ENCODE data around the gene SMIM44. TPM values are rescaled to one million over a fixed set of nuclear protein-coding genes. Genes with fewer than 3 reads are reported as not detected.

SMIM44 gene
- total RNA-seq, 1 donor from 2014 or later, result not detected

GRCh38 chr19:3475449-3475848, 7.8 kb downstream of the SMIM44 start:
- Histone ChIP-seq H3K4me1 (no peaks in the 10 kb centered on the region), H3K79me2 (ENCODE audit: low read depth) (no peaks in the 10 kb centered on the region), H3K4me3 (no peak overlapping the region), H3F3A (ENCODE audit: low read depth) (peaks cover under 1% of the 10 kb centered on the region), H3K27me3 (peaks cover 48% of the 10 kb centered on the region), H2AFZ (replicated peaks) (no peak overlapping the region), H3K9ac (no peak overlapping the region), H3K4me2 (no peak overlapping the region), H3K9me3 (ENCODE audit: low read depth) (no peaks in the 10 kb centered on the region), H3K27ac (no peak overlapping the region), H4K20me1 (ENCODE audit: low read depth) (no peaks in the 10 kb centered on the region), H3K36me3 (no peaks in the 10 kb centered on the region)
- TF ChIP-seq EZH2 (IDR thresholded peaks at IDR 0.05) (no peak), EZH2phosphoT487 (IDR thresholded peaks at IDR 0.05) (no peak)
- TF ChIP-seq, protein P1, sequence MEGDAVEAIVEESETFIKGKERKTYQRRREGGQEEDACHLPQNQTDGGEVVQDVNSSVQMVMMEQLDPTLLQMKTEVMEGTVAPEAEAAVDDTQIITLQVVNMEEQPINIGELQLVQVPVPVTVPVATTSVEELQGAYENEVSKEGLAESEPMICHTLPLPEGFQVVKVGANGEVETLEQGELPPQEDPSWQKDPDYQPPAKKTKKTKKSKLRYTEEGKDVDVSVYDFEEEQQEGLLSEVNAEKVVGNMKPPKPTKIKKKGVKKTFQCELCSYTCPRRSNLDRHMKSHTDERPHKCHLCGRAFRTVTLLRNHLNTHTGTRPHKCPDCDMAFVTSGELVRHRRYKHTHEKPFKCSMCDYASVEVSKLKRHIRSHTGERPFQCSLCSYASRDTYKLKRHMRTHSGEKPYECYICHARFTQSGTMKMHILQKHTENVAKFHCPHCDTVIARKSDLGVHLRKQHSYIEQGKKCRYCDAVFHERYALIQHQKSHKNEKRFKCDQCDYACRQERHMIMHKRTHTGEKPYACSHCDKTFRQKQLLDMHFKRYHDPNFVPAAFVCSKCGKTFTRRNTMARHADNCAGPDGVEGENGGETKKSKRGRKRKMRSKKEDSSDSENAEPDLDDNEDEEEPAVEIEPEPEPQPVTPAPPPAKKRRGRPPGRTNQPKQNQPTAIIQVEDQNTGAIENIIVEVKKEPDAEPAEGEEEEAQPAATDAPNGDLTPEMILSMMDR (IDR thresholded peaks at IDR 0.05), result no peak
- no peak for DNase-seq (ENCODE audit: low spot score)
- peaks cover 1% of the 10 kb centered on the region for H3K9me3 Mint-ChIP-seq
- H3K4me3 Mint-ChIP-seq, result no peak overlapping the region
- peaks cover 23% of the 10 kb centered on the region for H3K27me3 Mint-ChIP-seq (ENCODE audit: insufficient read depth, low read depth)
- H3K27ac Mint-ChIP-seq, result no peak overlapping the region
- H3K36me3 Mint-ChIP-seq, result no peaks in the 10 kb centered on the region
- no peaks in the 10 kb centered on the region for H3K4me1 Mint-ChIP-seq

- no peak overlapping the region for H3K4me3 ChIP-seq
- no peak overlapping the region for H3K9ac ChIP-seq
- no peak overlapping the region for H3K4me3 Mint-ChIP-seq
- H3K9me3 ChIP-seq (ENCODE audit: low read depth), result no peaks in the 10 kb centered on the region
- no peak overlapping the region for H3K27ac Mint-ChIP-seq
- H3K36me3 ChIP-seq, result no peaks in the 10 kb centered on the region
- no peaks in the 10 kb centered on the region for H3K4me1 Mint-ChIP-seq
- TF ChIP-seq EZH2phosphoT487 (IDR thresholded peaks at IDR 0.05) (no peak), EZH2 (IDR thresholded peaks at IDR 0.05) (no peak)
- TF ChIP-seq, protein P1 (IDR thresholded peaks at IDR 0.05), result no peak
- H3K36me3 Mint-ChIP-seq, result no peaks in the 10 kb centered on the region
- peaks cover 1% of the 10 kb centered on the region for H3K9me3 Mint-ChIP-seq
- H3K27ac ChIP-seq, result no peak overlapping the region
- H4K20me1 ChIP-seq (ENCODE audit: low read depth), result no peaks in the 10 kb centered on the region
- no peak for DNase-seq (ENCODE audit: low spot score)
- H3F3A ChIP-seq (ENCODE audit: low read depth), result no peaks in the 10 kb centered on the region
- no peaks in the 10 kb centered on the region for H3K4me1 ChIP-seq
- peaks cover 30% of the 10 kb centered on the region for H3K27me3 Mint-ChIP-seq (ENCODE audit: insufficient read depth, low read depth)
- H2AFZ ChIP-seq (replicated peaks), result no peak overlapping the region
- H3K4me2 ChIP-seq, result no peak overlapping the region
- peaks cover 57% of the 10 kb centered on the region for H3K27me3 ChIP-seq
- H3K79me2 ChIP-seq (ENCODE audit: low read depth), result no peaks in the 10 kb centered on the region
Measured at GRCh38 chr19:3474614-3475013, 8.6 kb downstream of the SMIM44 start.

GRCh38 chr19:3474010-3474409, 9.2 kb downstream of the SMIM44 start:
- H3K27ac Mint-ChIP-seq, result no peak overlapping the region
- Histone ChIP-seq H3K4me3 (no peak overlapping the region), H3K9me3 (ENCODE audit: low read depth) (no peaks in the 10 kb centered on the region), H3K4me1 (no peaks in the 10 kb centered on the region), H3K79me2 (ENCODE audit: low read depth) (no peaks in the 10 kb centered on the region), H3K36me3 (no peaks in the 10 kb centered on the region), H3K27me3 (peaks cover 58% of the 10 kb centered on the region), H3K27ac (no peak overlapping the region), H3K4me2 (no peak overlapping the region), H2AFZ (replicated peaks) (no peak overlapping the region), H3F3A (ENCODE audit: low read depth) (no peaks in the 10 kb centered on the region), H3K9ac (no peak overlapping the region), H4K20me1 (ENCODE audit: low read depth) (no peaks in the 10 kb centered on the region)
- no peaks in the 10 kb centered on the region for H3K36me3 Mint-ChIP-seq
- peaks cover 5% of the 10 kb centered on the region for H3K9me3 Mint-ChIP-seq
- no peak overlapping the region for H3K4me3 Mint-ChIP-seq
- no peaks in the 10 kb centered on the region for H3K4me1 Mint-ChIP-seq
- DNase-seq (ENCODE audit: low spot score), result no peak
- H3K27me3 Mint-ChIP-seq (ENCODE audit: insufficient read depth, low read depth), result peaks cover 31% of the 10 kb centered on the region
- TF ChIP-seq EZH2phosphoT487 (IDR thresholded peaks at IDR 0.05), result no peak
- TF ChIP-seq EZH2 (IDR thresholded peaks at IDR 0.05), result no peak
- TF ChIP-seq, protein P1 (IDR thresholded peaks at IDR 0.05), result no peak
